ENCODE data around the gene TBC1D22A. TPM values are rescaled to one million over a fixed set of nuclear protein-coding genes. Genes with fewer than 3 reads are reported as not detected.

The TBC1D22A gene
- total RNA-seq, 1 donor from 2014 or later, result 10.6 TPM

DNA sequence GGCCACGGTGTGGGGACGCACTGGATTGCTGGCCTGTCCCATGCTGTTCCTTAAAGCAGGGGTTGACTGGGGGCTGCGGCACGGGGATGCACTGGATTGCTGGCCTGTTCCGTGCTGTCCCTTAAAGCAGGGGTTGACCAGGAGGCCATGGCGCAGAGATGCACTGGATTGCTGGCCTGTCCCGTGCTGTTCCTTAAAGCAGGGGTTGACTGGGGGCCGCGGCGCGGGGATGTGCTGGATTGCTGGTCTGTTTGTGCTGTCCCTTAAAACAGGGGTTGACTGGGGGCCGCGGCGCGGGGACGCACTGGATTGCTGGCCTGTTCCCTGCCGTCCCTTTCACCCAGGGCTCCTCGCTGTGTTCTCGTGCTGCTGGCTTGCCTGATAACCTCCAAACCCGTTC lies 383.4 kb downstream of the TBC1D22A start:
- Histone ChIP-seq H3K4me1 (no peaks in the 10 kb centered on the region), H3K4me3 (no peak overlapping the region), H3K27ac (no peak overlapping the region), H3K9ac (no peak overlapping the region), H3K79me2 (ENCODE audit: low read depth) (no peaks in the 10 kb centered on the region), H4K20me1 (ENCODE audit: low read depth) (no peaks in the 10 kb centered on the region), H3K36me3 (no peaks in the 10 kb centered on the region), H3K9me3 (ENCODE audit: low read depth) (no peaks in the 10 kb centered on the region), H2AFZ (replicated peaks) (no peak overlapping the region), H3K27me3 (no peaks in the 10 kb centered on the region), H3K4me2 (no peak overlapping the region), H3F3A (ENCODE audit: low read depth) (no peaks in the 10 kb centered on the region)
- Mint-ChIP-seq H3K9me3 (no peaks in the 10 kb centered on the region), H3K27ac (peak overlapping the region; percentile 13), H3K4me1 (peaks cover 3% of the 10 kb centered on the region), H3K36me3 (no peaks in the 10 kb centered on the region), H3K27me3 (ENCODE audit: insufficient read depth, low read depth) (no peaks in the 10 kb centered on the region), H3K4me3 (no peak overlapping the region)
- TF ChIP-seq EZH2phosphoT487 (IDR thresholded peaks at IDR 0.05) (no peak), EZH2 (IDR thresholded peaks at IDR 0.05) (no peak)
- TF ChIP-seq, protein P1, sequence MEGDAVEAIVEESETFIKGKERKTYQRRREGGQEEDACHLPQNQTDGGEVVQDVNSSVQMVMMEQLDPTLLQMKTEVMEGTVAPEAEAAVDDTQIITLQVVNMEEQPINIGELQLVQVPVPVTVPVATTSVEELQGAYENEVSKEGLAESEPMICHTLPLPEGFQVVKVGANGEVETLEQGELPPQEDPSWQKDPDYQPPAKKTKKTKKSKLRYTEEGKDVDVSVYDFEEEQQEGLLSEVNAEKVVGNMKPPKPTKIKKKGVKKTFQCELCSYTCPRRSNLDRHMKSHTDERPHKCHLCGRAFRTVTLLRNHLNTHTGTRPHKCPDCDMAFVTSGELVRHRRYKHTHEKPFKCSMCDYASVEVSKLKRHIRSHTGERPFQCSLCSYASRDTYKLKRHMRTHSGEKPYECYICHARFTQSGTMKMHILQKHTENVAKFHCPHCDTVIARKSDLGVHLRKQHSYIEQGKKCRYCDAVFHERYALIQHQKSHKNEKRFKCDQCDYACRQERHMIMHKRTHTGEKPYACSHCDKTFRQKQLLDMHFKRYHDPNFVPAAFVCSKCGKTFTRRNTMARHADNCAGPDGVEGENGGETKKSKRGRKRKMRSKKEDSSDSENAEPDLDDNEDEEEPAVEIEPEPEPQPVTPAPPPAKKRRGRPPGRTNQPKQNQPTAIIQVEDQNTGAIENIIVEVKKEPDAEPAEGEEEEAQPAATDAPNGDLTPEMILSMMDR (IDR thresholded peaks at IDR 0.05), result no peak
- no peak for DNase-seq (ENCODE audit: low spot score)

DNA sequence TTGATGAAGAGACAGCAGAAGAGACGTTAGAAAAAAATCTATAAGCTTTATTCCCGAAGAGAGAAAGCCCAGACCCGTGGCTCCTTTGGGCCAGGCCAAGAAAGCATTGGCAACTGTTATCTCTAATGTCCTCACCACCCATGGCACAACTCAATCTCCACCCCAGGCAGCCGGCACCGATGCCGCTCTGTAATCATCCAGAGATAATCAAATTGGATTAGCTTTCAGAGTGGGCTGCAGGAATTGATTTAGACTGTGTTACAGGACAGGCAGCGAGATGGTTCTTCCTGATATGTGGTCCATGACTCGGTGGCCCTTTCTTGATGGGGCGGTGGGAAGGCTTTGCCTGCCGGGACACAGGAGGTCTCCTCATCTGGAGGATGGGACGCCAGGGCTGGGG lies 383.9 kb downstream of the TBC1D22A start:
- H3K27ac ChIP-seq, result no peak overlapping the region
- Mint-ChIP-seq H3K27ac (no peak overlapping the region), H3K4me3 (no peak overlapping the region), H3K36me3 (no peaks in the 10 kb centered on the region), H3K4me1 (peaks cover 3% of the 10 kb centered on the region), H3K9me3 (no peaks in the 10 kb centered on the region), H3K27me3 (ENCODE audit: insufficient read depth, low read depth) (no peaks in the 10 kb centered on the region)
- DNase-seq (ENCODE audit: low spot score), result no peak
- no peaks in the 10 kb centered on the region for H3K79me2 ChIP-seq (ENCODE audit: low read depth)
- no peak overlapping the region for H3K4me3 ChIP-seq
- H3K9me3 ChIP-seq (ENCODE audit: low read depth), result no peaks in the 10 kb centered on the region
- H3K36me3 ChIP-seq, result no peaks in the 10 kb centered on the region
- no peak overlapping the region for H3K4me2 ChIP-seq
- H3K4me1 ChIP-seq, result no peaks in the 10 kb centered on the region
- H3K9ac ChIP-seq, result no peak overlapping the region
- H4K20me1 ChIP-seq (ENCODE audit: low read depth), result no peaks in the 10 kb centered on the region
- H2AFZ ChIP-seq (replicated peaks), result no peak overlapping the region
- no peaks in the 10 kb centered on the region for H3F3A ChIP-seq (ENCODE audit: low read depth)
- no peaks in the 10 kb centered on the region for H3K27me3 ChIP-seq
- TF ChIP-seq, protein P1 (IDR thresholded peaks at IDR 0.05), result no peak
- TF ChIP-seq EZH2 (IDR thresholded peaks at IDR 0.05) (no peak), EZH2phosphoT487 (IDR thresholded peaks at IDR 0.05) (no peak)

DNA sequence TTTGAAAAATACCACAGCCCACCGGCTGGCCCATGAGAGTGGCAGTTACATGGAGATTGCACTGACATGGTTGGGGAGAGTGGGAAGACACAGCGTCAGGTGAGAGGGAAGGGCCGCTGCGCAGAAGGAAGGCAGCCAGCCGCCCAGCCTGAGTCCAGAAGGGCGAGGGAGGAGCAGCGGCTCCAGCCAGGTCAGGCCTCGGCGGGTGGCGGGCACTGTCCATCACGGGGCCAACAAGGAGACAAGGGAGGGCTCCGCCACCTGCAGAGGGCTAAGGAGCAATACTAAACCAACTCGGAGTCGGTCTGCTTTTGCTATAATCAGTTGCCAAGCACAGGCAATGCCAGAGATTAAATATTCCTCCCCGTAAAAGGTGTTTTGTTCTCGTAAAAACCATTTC lies 384.5 kb downstream of the TBC1D22A start:
- Histone ChIP-seq H2AFZ (replicated peaks) (no peak overlapping the region), H3K27ac (no peak overlapping the region), H3K79me2 (ENCODE audit: low read depth) (no peaks in the 10 kb centered on the region), H3F3A (ENCODE audit: low read depth) (no peaks in the 10 kb centered on the region), H3K36me3 (no peaks in the 10 kb centered on the region), H3K4me1 (no peaks in the 10 kb centered on the region), H3K9ac (no peak overlapping the region), H3K27me3 (no peaks in the 10 kb centered on the region), H3K9me3 (ENCODE audit: low read depth) (no peaks in the 10 kb centered on the region), H4K20me1 (ENCODE audit: low read depth) (no peaks in the 10 kb centered on the region), H3K4me3 (no peak overlapping the region), H3K4me2 (no peak overlapping the region)
- H3K4me3 Mint-ChIP-seq, result no peak overlapping the region
- peaks cover under 1% of the 10 kb centered on the region for H3K27me3 Mint-ChIP-seq (ENCODE audit: insufficient read depth, low read depth)
- peaks cover 3% of the 10 kb centered on the region for H3K4me1 Mint-ChIP-seq
- H3K36me3 Mint-ChIP-seq, result no peaks in the 10 kb centered on the region
- TF ChIP-seq EZH2phosphoT487 (IDR thresholded peaks at IDR 0.05), result no peak
- TF ChIP-seq, protein P1 (IDR thresholded peaks at IDR 0.05), result no peak
- TF ChIP-seq EZH2 (IDR thresholded peaks at IDR 0.05), result no peak
- no peak for DNase-seq (ENCODE audit: low spot score)
- no peaks in the 10 kb centered on the region for H3K9me3 Mint-ChIP-seq
- H3K27ac Mint-ChIP-seq, result no peak overlapping the region

Data from neural progenitor cell (in vitro differentiated cells).